ENCODE measurements around the gene SRY. TPM values are rescaled to one million over a fixed set of nuclear protein-coding genes. Genes with fewer than 3 reads are reported as not detected.
"Not testable (repeated sequence)": the region's sequence is repeated elsewhere in the genome, so short reads cannot be mapped to it uniquely, and the experiment has no call there.

The SRY gene
- total RNA-seq = not detected

GRCh38 chrY:2787600-2787999 is at the start of gene SRY:
Gene SRY (minus strand): TSS chrY:2787682. CDS start chrY:2787603, 79 bp downstream.
- no peaks in the 10 kb centered on the region for H3K9me3 Mint-ChIP-seq
- H3K4me3 Mint-ChIP-seq = peak within 1 kb of the TSS; percentile 53
- no peak for DNase-seq
- H3K27me3 Mint-ChIP-seq = peaks cover 43% of the 10 kb centered on the region
- no peak within 1 kb of the TSS for H3K27ac Mint-ChIP-seq
- peaks cover 5% of the 10 kb centered on the region for H3K36me3 Mint-ChIP-seq
- peaks cover 5% of the 10 kb centered on the region for H3K4me1 Mint-ChIP-seq

GRCh38 chrY:2837078-2837477 is 49.6 kb upstream of the SRY start:
- Mint-ChIP-seq H3K9me3 (peaks cover 2% of the 10 kb centered on the region), H3K4me3 (no peak overlapping the region), H3K4me1 (no peaks in the 10 kb centered on the region), H3K27me3 (peaks cover 25% of the 10 kb centered on the region), H3K27ac (no peak overlapping the region), H3K36me3 (peaks cover 9% of the 10 kb centered on the region)
- DNase-seq = no peak

- no peak overlapping the region for H3K4me3 Mint-ChIP-seq
- no peaks in the 10 kb centered on the region for H3K4me1 Mint-ChIP-seq
- no peak overlapping the region for H3K27ac Mint-ChIP-seq
- no peak for DNase-seq
- peaks cover 2% of the 10 kb centered on the region for H3K9me3 Mint-ChIP-seq
- peaks cover 34% of the 10 kb centered on the region for H3K27me3 Mint-ChIP-seq
- peaks cover 2% of the 10 kb centered on the region for H3K36me3 Mint-ChIP-seq
Measured at GRCh38 chrY:2835230-2835629, 47.7 kb upstream of the SRY start.

GRCh38 chrY:2828497-2828896 is 41.0 kb upstream of the SRY start:
- Mint-ChIP-seq H3K9me3 (no peaks in the 10 kb centered on the region), H3K27ac (no peak overlapping the region), H3K4me3 (no peak overlapping the region), H3K36me3 (no peaks in the 10 kb centered on the region), H3K4me1 (no peaks in the 10 kb centered on the region), H3K27me3 (peaks cover 14% of the 10 kb centered on the region)
- no peak for DNase-seq

- Mint-ChIP-seq H3K9me3 (no peaks in the 10 kb centered on the region), H3K27me3 (peaks cover 2% of the 10 kb centered on the region), H3K4me1 (no peaks in the 10 kb centered on the region), H3K4me3 (no peak overlapping the region), H3K36me3 (no peaks in the 10 kb centered on the region), H3K27ac (no peak overlapping the region)
- no peak for DNase-seq
Measured at GRCh38 chrY:2824471-2824870, 37.0 kb upstream of the SRY start.

- not testable (repeated sequence) for H3K4me1 Mint-ChIP-seq, H3K9me3 Mint-ChIP-seq, H3K4me3 Mint-ChIP-seq, DNase-seq, H3K27me3 Mint-ChIP-seq, H3K27ac Mint-ChIP-seq, H3K36me3 Mint-ChIP-seq
Measured at GRCh38 chrY:2817146-2817896, 29.8 kb upstream of the SRY start.

GRCh38 chrY:2800246-2800645 is 12.8 kb upstream of the SRY start:
- Mint-ChIP-seq H3K27me3 (peaks cover 11% of the 10 kb centered on the region), H3K36me3 (no peaks in the 10 kb centered on the region), H3K9me3 (no peaks in the 10 kb centered on the region), H3K27ac (no peak overlapping the region), H3K4me3 (no peak overlapping the region), H3K4me1 (peaks cover 3% of the 10 kb centered on the region)
- no peak for DNase-seq

- Mint-ChIP-seq H3K27ac (no peak overlapping the region), H3K36me3 (no peaks in the 10 kb centered on the region), H3K9me3 (no peaks in the 10 kb centered on the region), H3K4me3 (no peak overlapping the region), H3K4me1 (peaks cover 3% of the 10 kb centered on the region), H3K27me3 (peaks cover 3% of the 10 kb centered on the region)
- no peak for DNase-seq
Measured at GRCh38 chrY:2797991-2798390, 10.5 kb upstream of the SRY start.

- no peak overlapping the region for H3K27ac Mint-ChIP-seq
- H3K27me3 Mint-ChIP-seq = peaks cover 3% of the 10 kb centered on the region
- H3K36me3 Mint-ChIP-seq = no peaks in the 10 kb centered on the region
- H3K4me1 Mint-ChIP-seq = peaks cover 3% of the 10 kb centered on the region
- H3K9me3 Mint-ChIP-seq = no peaks in the 10 kb centered on the region
- H3K4me3 Mint-ChIP-seq = no peak overlapping the region
- no peak for DNase-seq
Measured at GRCh38 chrY:2796977-2797523, 9.6 kb upstream of the SRY start.

GRCh38 chrY:2789756-2790155 is 2.3 kb upstream of the SRY start:
- H3K4me3 Mint-ChIP-seq = no peak overlapping the region
- no peak for DNase-seq
- peaks cover 5% of the 10 kb centered on the region for H3K36me3 Mint-ChIP-seq
- H3K9me3 Mint-ChIP-seq = no peaks in the 10 kb centered on the region
- H3K27me3 Mint-ChIP-seq = peaks cover 46% of the 10 kb centered on the region
- H3K4me1 Mint-ChIP-seq = peaks cover 5% of the 10 kb centered on the region
- no peak overlapping the region for H3K27ac Mint-ChIP-seq

- peak overlapping the region; percentile 53 for H3K4me3 Mint-ChIP-seq
- H3K4me1 Mint-ChIP-seq = peaks cover 5% of the 10 kb centered on the region
- H3K27me3 Mint-ChIP-seq = peaks cover 43% of the 10 kb centered on the region
- no peak for DNase-seq
- H3K9me3 Mint-ChIP-seq = no peaks in the 10 kb centered on the region
- H3K27ac Mint-ChIP-seq = no peak overlapping the region
- H3K36me3 Mint-ChIP-seq = peaks cover 5% of the 10 kb centered on the region
Measured at GRCh38 chrY:2786876-2787512, 488 bp downstream of the SRY start.

Other genes with a start within 250 kb of the SRY start
- 100 to 1,000 TPM; 372 to 373 TPM for gene RPS4Y1, start 53.9 kb upstream of the SRY start, total RNA-seq
- 10 to 100 TPM; 17.7 to 19.4 TPM for gene ZFY, start 147.7 kb upstream of the SRY start, total RNA-seq